H9 (cell line): ENCODE data around the gene UBN2. TPM values are rescaled to one million over a fixed set of nuclear protein-coding genes. Genes with fewer than 3 reads are reported as not detected.

Experiments
- DNase-seq: peaks from one replicate; pipeline ENCODE4 v3.0.0-alpha.2; 2017
- H2AFZ ChIP-seq: one replicate; pipeline ENCODE4 v1.6.1; 2013; ENCODE audit warnings: mild to moderate bottlenecking, low read length, control low read depth, moderate library complexity
- H2AK5ac ChIP-seq: 2 replicates; pipeline ENCODE4 v1.6.1; 2013; ENCODE audit warnings: low read length, control low read depth, mixed read lengths; ENCODE audit not compliant: insufficient read length
- H2BK120ac ChIP-seq: one replicate; pipeline ENCODE4 v1.6.1; 2013; ENCODE audit warnings: low read depth, mild to moderate bottlenecking, low read length, control low read depth, inconsistent platforms; ENCODE audit not compliant: poor library complexity, severe bottlenecking
- H2BK12ac ChIP-seq: 2 replicates; pipeline ENCODE4 v1.6.1; 2013; ENCODE audit warnings: low read length, control low read depth, mixed read lengths, low read depth; ENCODE audit not compliant: insufficient read length
- H2BK15ac ChIP-seq: 2 replicates; pipeline ENCODE4 v1.6.1; 2013; ENCODE audit warnings: low read depth, low read length, control low read depth
- H2BK20ac ChIP-seq: one replicate; pipeline ENCODE4 v1.6.1; 2013; ENCODE audit warnings: low read depth, mild to moderate bottlenecking, low read length, control low read depth, inconsistent platforms; ENCODE audit not compliant: poor library complexity, severe bottlenecking
- H2BK5ac ChIP-seq: 2 replicates; pipeline ENCODE4 v1.6.1; 2013; ENCODE audit warnings: low read length, control low read depth, mixed read lengths; ENCODE audit not compliant: insufficient read length
- H3K14ac ChIP-seq: 2 replicates; pipeline ENCODE4 v1.6.1; 2013; ENCODE audit warnings: low read length, control low read depth; ENCODE audit not compliant: insufficient read depth
- H3K18ac ChIP-seq: 2 replicates; pipeline ENCODE4 v1.6.1; 2013; ENCODE audit warnings: low read depth, mild to moderate bottlenecking, mixed read lengths, low read length, control low read depth; ENCODE audit not compliant: insufficient read length
- H3K23ac ChIP-seq: 2 replicates; pipeline ENCODE4 v1.6.1; 2013; ENCODE audit warnings: low read length, control low read depth, mixed read lengths, low read depth; ENCODE audit not compliant: insufficient read length
- H3K23me2 ChIP-seq: 2 replicates; pipeline ENCODE4 v1.6.1; 2013; ENCODE audit warnings: low read depth, mild to moderate bottlenecking, mixed read lengths, low read length, control low read depth; ENCODE audit not compliant: insufficient read length, poor library complexity, severe bottlenecking
- H3K27ac ChIP-seq: 2 replicates; pipeline ENCODE4 v1.5.1; 2013; ENCODE audit warnings: low read length, control low read depth, mixed read lengths, low read depth; ENCODE audit not compliant: insufficient read length
- H3K27me3 ChIP-seq: 2 replicates; pipeline ENCODE4 v1.6.1; 2013; ENCODE audit warnings: low read length, control low read depth, inconsistent platforms; ENCODE audit not compliant: insufficient read depth
- H3K4ac ChIP-seq: 2 replicates; pipeline ENCODE4 v1.6.1; 2013; ENCODE audit warnings: low read depth, mild to moderate bottlenecking, control low read depth, inconsistent platforms, low read length, moderate library complexity
- H3K4me1 ChIP-seq: 2 replicates; pipeline ENCODE4 v1.6.1; 2013; ENCODE audit warnings: low read length, control low read depth, inconsistent platforms; ENCODE audit not compliant: insufficient read depth
- H3K4me2 ChIP-seq: 2 replicates; pipeline ENCODE4 v1.6.1; 2013; ENCODE audit warnings: low read length, control low read depth, mixed read lengths; ENCODE audit not compliant: insufficient read length, insufficient read depth
- H3K56ac ChIP-seq: 2 replicates; pipeline ENCODE4 v1.6.1; 2013; ENCODE audit warnings: low read depth, mild to moderate bottlenecking, mixed read lengths, low read length, control low read depth; ENCODE audit not compliant: insufficient read length
- H3K79me1 ChIP-seq: 2 replicates; pipeline ENCODE4 v1.6.1; 2013; ENCODE audit warnings: low read depth, mild to moderate bottlenecking, moderate library complexity, low read length, control low read depth, inconsistent platforms; ENCODE audit not compliant: insufficient read depth, poor library complexity, severe bottlenecking
- H3K79me2 ChIP-seq: 2 replicates; pipeline ENCODE4 v1.6.1; 2013; ENCODE audit warnings: low read length, control low read depth, inconsistent platforms; ENCODE audit not compliant: insufficient read depth
- H3K9ac ChIP-seq: 2 replicates; pipeline ENCODE4 v1.6.1; 2013; ENCODE audit warnings: low read length, control low read depth, mixed read lengths; ENCODE audit not compliant: insufficient read length; ENCODE audit errors: extremely low read depth
- H3K9me3 ChIP-seq: one replicate; pipeline ENCODE4 v1.6.1; 2013; ENCODE audit warnings: low read depth, low read length, inconsistent platforms; ENCODE audit not compliant: control insufficient read depth
- H3T11ph ChIP-seq: one replicate; pipeline ENCODE4 v1.6.1; 2013; ENCODE audit warnings: mild to moderate bottlenecking, low read length, control low read depth, inconsistent platforms
- H4K20me1 ChIP-seq: one replicate; pipeline ENCODE4 v1.6.1; 2013; ENCODE audit not compliant: control insufficient read depth, insufficient read length, insufficient read depth
- H4K5ac ChIP-seq: 2 replicates; pipeline ENCODE4 v1.6.1; 2013; ENCODE audit warnings: low read depth, mild to moderate bottlenecking, mixed read lengths, low read length, control low read depth; ENCODE audit not compliant: insufficient read length
- H4K8ac ChIP-seq: replicated peaks from 2 replicates; pipeline ENCODE4 v1.6.1; 2013; ENCODE audit warnings: low read length, control low read depth, mixed read lengths, low read depth; ENCODE audit not compliant: insufficient read length
- H4K91ac ChIP-seq: 2 replicates; pipeline ENCODE4 v1.6.1; 2013; ENCODE audit warnings: low read depth, mild to moderate bottlenecking, moderate library complexity, mixed read lengths, low read length, control low read depth; ENCODE audit not compliant: insufficient read length
- H3K27ac Mint-ChIP-seq, 3 experiments: 2 replicates in 2 of 3; 3 replicates in 1 of 3; pipeline ENCODE4 v1.8.0; 2020 to 2021; ENCODE audit warnings: mixed read lengths in 3 of 3, mild to moderate bottlenecking in 1 of 3, moderate library complexity in 1 of 3
- H3K27me3 Mint-ChIP-seq: 2 replicates; pipeline ENCODE4 v1.8.0; 2021; ENCODE audit warnings: low read depth, mild to moderate bottlenecking, moderate library complexity, mixed read lengths
- H3K36me3 Mint-ChIP-seq, 3 experiments: 2 replicates in 2 of 3; 3 replicates in 1 of 3; pipeline ENCODE4 v1.8.0; 2020 to 2021; ENCODE audit warnings: low read depth in 3 of 3, mixed read lengths in 3 of 3; ENCODE audit not compliant: insufficient read depth in 1 of 3
- H3K4me1 Mint-ChIP-seq, 2 experiments: 2 replicates each; pipeline ENCODE4 v1.8.0; 2020; ENCODE audit warnings: mixed read lengths in 2 of 2
- H3K4me3 Mint-ChIP-seq, 2 experiments: 2 replicates in 1 of 2; 3 replicates in 1 of 2; pipeline ENCODE4 v1.8.0; 2020 to 2021; ENCODE audit warnings: mild to moderate bottlenecking in 2 of 2, mixed read lengths in 2 of 2, moderate library complexity in 1 of 2
- H3K9me3 Mint-ChIP-seq, 2 experiments: 2 replicates in 1 of 2; 3 replicates in 1 of 2; pipeline ENCODE4 v1.8.0; 2020; ENCODE audit warnings: mild to moderate bottlenecking in 2 of 2, mixed read lengths in 2 of 2, moderate library complexity in 1 of 2
- total RNA-seq: library from RNA; stranded (reverse); gene quantifications from 2 replicates; pipeline ENCODE4 v1.2.1, GENCODE V29; 2021
- TF ChIP-seq, protein P1 (sequence below): fragments of 200-600 bp; sonication (generic); conservative IDR thresholded peaks from 3 replicates; pipeline ENCODE4 v1.8.0; 2021; ENCODE audit warnings: antibody characterized with exemption, mild to moderate bottlenecking

Gene UBN2
- total RNA-seq, 1 experiment from 2014 or later = 27.6 TPM

DNA sequence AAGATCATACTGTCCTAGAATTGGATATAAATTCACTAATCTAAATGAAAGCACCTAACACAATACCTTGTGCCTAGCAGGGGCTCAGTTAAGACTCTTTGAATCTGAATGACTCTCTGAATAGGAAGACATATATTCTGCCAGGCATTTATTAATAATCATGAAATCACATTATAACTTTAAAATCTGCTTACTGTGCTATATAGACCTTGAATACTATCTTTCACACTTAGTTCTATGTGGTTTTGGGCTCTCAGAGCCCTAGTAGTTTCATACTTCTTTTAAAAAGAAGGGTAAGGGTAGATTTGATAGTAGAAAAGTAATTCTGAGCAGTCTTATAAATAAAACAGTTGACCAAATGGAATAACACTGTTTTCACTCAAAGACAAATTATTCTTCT is 10.2 kb downstream of the UBN2 start:
- Histone ChIP-seq H4K8ac (no peak overlapping the region), H4K20me1 (no peaks in the 10 kb centered on the region), H3K23ac (no peak overlapping the region), H2BK15ac (no peak overlapping the region), H2BK5ac (no peak overlapping the region), H3K27ac (no peak overlapping the region), H2BK20ac (no peak overlapping the region), H3K18ac (no peak overlapping the region), H4K91ac (no peak overlapping the region), H2BK12ac (no peak overlapping the region), H2AK5ac (no peak overlapping the region), H3K4me1 (no peaks in the 10 kb centered on the region), H3K9me3 (no peaks in the 10 kb centered on the region), H3K4me2 (no peak overlapping the region), H3K23me2 (no peaks in the 10 kb centered on the region), H4K5ac (no peak overlapping the region), H3K4ac (no peak overlapping the region), H3K79me1 (no peaks in the 10 kb centered on the region), H3K56ac (no peak overlapping the region), H3K9ac (no peak overlapping the region), H3T11ph (no peak overlapping the region), H2AFZ (no peak overlapping the region), H3K79me2 (no peaks in the 10 kb centered on the region), H3K27me3 (no peaks in the 10 kb centered on the region), H3K14ac (no peak overlapping the region), H2BK120ac (no peak overlapping the region)
- H3K4me3 Mint-ChIP-seq = no peak overlapping the region
- no peaks in the 10 kb centered on the region for H3K9me3 Mint-ChIP-seq
- no peak overlapping the region for H3K27ac Mint-ChIP-seq
- peaks cover 17 to 49% (median 45%) of the 10 kb centered on the region in 3 experiments; a peak in 6 of 7 replicates for H3K36me3 Mint-ChIP-seq
- H3K4me1 Mint-ChIP-seq = no peaks in the 10 kb centered on the region
- no peak for DNase-seq
- TF ChIP-seq, protein P1, sequence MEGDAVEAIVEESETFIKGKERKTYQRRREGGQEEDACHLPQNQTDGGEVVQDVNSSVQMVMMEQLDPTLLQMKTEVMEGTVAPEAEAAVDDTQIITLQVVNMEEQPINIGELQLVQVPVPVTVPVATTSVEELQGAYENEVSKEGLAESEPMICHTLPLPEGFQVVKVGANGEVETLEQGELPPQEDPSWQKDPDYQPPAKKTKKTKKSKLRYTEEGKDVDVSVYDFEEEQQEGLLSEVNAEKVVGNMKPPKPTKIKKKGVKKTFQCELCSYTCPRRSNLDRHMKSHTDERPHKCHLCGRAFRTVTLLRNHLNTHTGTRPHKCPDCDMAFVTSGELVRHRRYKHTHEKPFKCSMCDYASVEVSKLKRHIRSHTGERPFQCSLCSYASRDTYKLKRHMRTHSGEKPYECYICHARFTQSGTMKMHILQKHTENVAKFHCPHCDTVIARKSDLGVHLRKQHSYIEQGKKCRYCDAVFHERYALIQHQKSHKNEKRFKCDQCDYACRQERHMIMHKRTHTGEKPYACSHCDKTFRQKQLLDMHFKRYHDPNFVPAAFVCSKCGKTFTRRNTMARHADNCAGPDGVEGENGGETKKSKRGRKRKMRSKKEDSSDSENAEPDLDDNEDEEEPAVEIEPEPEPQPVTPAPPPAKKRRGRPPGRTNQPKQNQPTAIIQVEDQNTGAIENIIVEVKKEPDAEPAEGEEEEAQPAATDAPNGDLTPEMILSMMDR = no peak
- H3K27me3 Mint-ChIP-seq = no peaks in the 10 kb centered on the region
